Measurements from ENCODE around the gene FAR2.

FAR2 gene

DNA sequence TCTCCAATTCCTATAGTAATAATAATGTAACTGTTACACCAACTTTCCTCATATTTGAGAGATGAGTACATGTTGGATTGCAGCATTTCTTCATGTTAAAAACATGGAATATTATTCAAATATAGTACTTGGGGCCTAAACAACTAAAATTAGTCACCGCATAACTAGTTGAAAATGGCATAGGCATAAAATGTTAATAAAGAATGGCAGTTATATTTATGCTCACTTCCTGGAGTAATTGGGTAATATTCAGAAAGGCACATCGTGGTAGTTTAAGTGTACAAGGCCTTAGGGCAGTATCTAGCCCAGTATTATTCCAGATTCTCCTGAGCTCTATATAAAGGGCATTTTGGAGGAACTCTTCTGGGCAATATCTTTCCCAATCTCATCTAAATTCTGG, 185.9 kb downstream of the FAR2 start:
- H3K4me3 ChIP-seq (ENCODE audit: insufficient read depth in 1 of 2, low read depth in 1 of 2, low read length in 2 of 2): no peak overlapping the region
- H4K91ac ChIP-seq (ENCODE audit: low read length): no peak overlapping the region
- no peak overlapping the region for H2BK5ac ChIP-seq (ENCODE audit: low read depth, low read length, poor library complexity, severe bottlenecking)
- no peaks in the 10 kb centered on the region for H3K27me3 ChIP-seq (ENCODE audit: control insufficient read depth in 1 of 2, insufficient read depth in 1 of 2, low read length in 2 of 2)
- no peaks in the 10 kb centered on the region for H3K9me3 ChIP-seq (ENCODE audit: control insufficient read depth, low read length)
- no peak overlapping the region for H3K23ac ChIP-seq (ENCODE audit: low read length in 2 of 2)
- H3K4me1 ChIP-seq (ENCODE audit: control insufficient read depth, insufficient read depth, low read depth, low read length): no peaks in the 10 kb centered on the region
- H2BK15ac ChIP-seq (ENCODE audit: low read depth, poor library complexity, severe bottlenecking): no peak overlapping the region
- no peaks in the 10 kb centered on the region for H3K79me1 ChIP-seq (replicated peaks; ENCODE audit: low read length, poor library complexity, severe bottlenecking)
- peaks cover 0 to 42% of the 10 kb centered on the region in 2 experiments for H3K36me3 ChIP-seq (ENCODE audit: control insufficient read depth in 1 of 2, insufficient read depth in 2 of 2, low read depth in 1 of 2, low read length in 2 of 2)
- no peak overlapping the region for H3K27ac ChIP-seq (ENCODE audit: low read length, poor library complexity, severe bottlenecking)
- no peak overlapping the region for H3K18ac ChIP-seq (ENCODE audit: low read depth in 1 of 2, low read length in 2 of 2)
- no peak overlapping the region for H4K8ac ChIP-seq (ENCODE audit: low read length)
- H2BK120ac ChIP-seq (ENCODE audit: low read depth, low read length): no peak overlapping the region
- H3K4me2 ChIP-seq (ENCODE audit: low read length, poor library complexity, severe bottlenecking): no peak overlapping the region
- no peak overlapping the region for H2AK5ac ChIP-seq (ENCODE audit: low read length, severe bottlenecking)
- H2AFZ ChIP-seq (ENCODE audit: low read depth, low read length): no peak overlapping the region
- 80% methylated on average over 2 of the region's 2 CpGs for WGBS
- H2BK12ac ChIP-seq (ENCODE audit: low read length in 2 of 2): no peak overlapping the region
- H3K4ac ChIP-seq (ENCODE audit: low read depth in 1 of 2, low read length in 2 of 2): no peak overlapping the region
- H3K14ac ChIP-seq (ENCODE audit: low read length in 2 of 2): no peak overlapping the region
- no peak for DNase-seq
- no peak overlapping the region for H3K9ac ChIP-seq (ENCODE audit: low read length)

DNA sequence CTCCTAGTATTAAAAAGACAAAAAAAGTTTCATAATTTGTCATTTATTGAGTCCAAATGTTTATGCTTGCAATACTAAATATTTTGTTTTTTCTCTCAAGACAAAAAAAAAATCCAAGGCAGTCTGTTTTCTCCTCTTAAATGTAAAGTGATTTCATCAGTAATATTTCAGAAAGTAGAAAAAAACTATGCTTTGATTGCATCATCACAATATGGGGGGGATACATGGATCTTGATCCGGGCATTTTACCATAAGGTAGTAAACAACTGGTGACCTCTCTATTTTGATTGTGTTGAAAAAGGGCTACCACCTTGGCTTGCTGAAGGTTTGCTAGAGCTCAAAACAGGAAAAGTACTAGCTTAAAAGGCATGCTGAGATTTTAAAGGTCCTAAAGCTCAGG, 188.2 kb downstream of the FAR2 start:
- WGBS: 100% methylated on average over 1 of the region's 1 CpG
- no peak overlapping the region for H2BK120ac ChIP-seq (ENCODE audit: low read depth, low read length)

DNA sequence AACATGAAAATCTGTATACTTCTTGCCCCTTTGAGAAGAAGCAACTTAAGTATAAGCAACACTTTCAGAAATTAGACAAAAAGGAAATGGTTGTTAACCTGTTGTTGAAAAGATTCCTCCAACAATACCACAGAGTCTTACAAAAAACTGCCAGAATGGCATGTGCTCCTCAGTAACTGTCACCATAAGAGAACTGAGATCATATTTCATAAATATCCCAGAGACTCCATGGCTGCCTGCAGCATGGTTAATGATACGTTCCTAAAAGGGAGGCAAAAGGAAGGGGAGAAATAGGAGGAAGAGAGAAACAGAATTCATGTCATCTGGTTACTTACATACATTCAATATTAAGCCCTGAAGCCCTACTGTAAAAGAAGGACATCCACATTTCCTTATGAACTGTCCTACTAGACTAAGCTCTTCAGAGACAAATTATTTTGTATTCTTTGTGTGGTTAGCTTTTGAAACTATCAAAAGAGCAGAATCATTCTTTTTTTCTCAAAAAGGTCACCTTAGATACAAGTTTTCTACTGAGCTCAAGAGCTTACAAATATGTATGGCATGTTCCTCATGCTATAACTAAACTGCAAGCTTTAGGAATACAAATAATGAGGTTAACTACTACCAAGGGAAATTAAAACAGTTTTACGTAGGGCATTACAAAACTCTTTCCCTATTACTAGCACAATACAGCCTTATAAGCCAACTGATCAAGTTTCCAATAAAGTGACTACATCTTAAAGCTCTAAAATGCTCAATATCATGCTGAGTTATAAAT, 194.1 kb downstream of the FAR2 start:
- Histone ChIP-seq H2BK15ac (ENCODE audit: low read depth, poor library complexity, severe bottlenecking) (no peak overlapping the region), H2AFZ (ENCODE audit: low read depth, low read length) (no peak overlapping the region), H3K23ac (ENCODE audit: low read length in 2 of 2) (no peak overlapping the region), H2BK5ac (ENCODE audit: low read depth, low read length, poor library complexity, severe bottlenecking) (no peak overlapping the region), H3K9ac (ENCODE audit: low read length) (no peak overlapping the region), H2BK120ac (ENCODE audit: low read depth, low read length) (no peak overlapping the region), H3K4me2 (ENCODE audit: low read length, poor library complexity, severe bottlenecking) (no peak overlapping the region), H3K36me3 (ENCODE audit: control insufficient read depth in 1 of 2, insufficient read depth in 2 of 2, low read depth in 1 of 2, low read length in 2 of 2) (peaks cover 11 to 84% of the 10 kb centered on the region in 2 experiments), H3K4me3 (ENCODE audit: insufficient read depth in 1 of 2, low read depth in 1 of 2, low read length in 2 of 2) (no peak overlapping the region), H4K8ac (ENCODE audit: low read length) (no peak overlapping the region), H2BK12ac (ENCODE audit: low read length in 2 of 2) (no peak overlapping the region), H3K79me1 (replicated peaks; ENCODE audit: low read length, poor library complexity, severe bottlenecking) (no peaks in the 10 kb centered on the region), H3K18ac (ENCODE audit: low read depth in 1 of 2, low read length in 2 of 2) (no peak overlapping the region), H4K91ac (ENCODE audit: low read length) (no peak overlapping the region), H3K14ac (ENCODE audit: low read length in 2 of 2) (no peak overlapping the region), H3K9me3 (ENCODE audit: control insufficient read depth, low read length) (no peaks in the 10 kb centered on the region), H3K27me3 (ENCODE audit: control insufficient read depth in 1 of 2, insufficient read depth in 1 of 2, low read length in 2 of 2) (no peaks in the 10 kb centered on the region), H2AK5ac (ENCODE audit: low read length, severe bottlenecking) (no peak overlapping the region), H3K4ac (ENCODE audit: low read depth in 1 of 2, low read length in 2 of 2) (no peak overlapping the region), H3K4me1 (ENCODE audit: control insufficient read depth, insufficient read depth, low read depth, low read length) (no peaks in the 10 kb centered on the region), H3K27ac (ENCODE audit: low read length, poor library complexity, severe bottlenecking) (no peak overlapping the region)
- no peak for DNase-seq
- 82% methylated on average over 1 of the region's 2 CpGs for WGBS

More for the DNA sequence above, 188.2 kb downstream of the FAR2 start:
- no peaks in the 10 kb centered on the region for H3K9me3 ChIP-seq (ENCODE audit: control insufficient read depth, low read length)
- no peak overlapping the region for H3K9ac ChIP-seq (ENCODE audit: low read length)
- H3K4me3 ChIP-seq (ENCODE audit: insufficient read depth in 1 of 2, low read depth in 1 of 2, low read length in 2 of 2): no peak overlapping the region
- DNase-seq: no peak
- H3K4me1 ChIP-seq (ENCODE audit: control insufficient read depth, insufficient read depth, low read depth, low read length): no peaks in the 10 kb centered on the region
- H2AK5ac ChIP-seq (ENCODE audit: low read length, severe bottlenecking): no peak overlapping the region
- H3K4ac ChIP-seq (ENCODE audit: low read depth in 1 of 2, low read length in 2 of 2): no peak overlapping the region
- no peak overlapping the region for H2AFZ ChIP-seq (ENCODE audit: low read depth, low read length)
- H2BK5ac ChIP-seq (ENCODE audit: low read depth, low read length, poor library complexity, severe bottlenecking): no peak overlapping the region
- no peak overlapping the region for H4K8ac ChIP-seq (ENCODE audit: low read length)
- H3K4me2 ChIP-seq (ENCODE audit: low read length, poor library complexity, severe bottlenecking): no peak overlapping the region
- H4K91ac ChIP-seq (ENCODE audit: low read length): no peak overlapping the region
- H3K79me1 ChIP-seq (replicated peaks; ENCODE audit: low read length, poor library complexity, severe bottlenecking): no peaks in the 10 kb centered on the region
- H2BK12ac ChIP-seq (ENCODE audit: low read length in 2 of 2): no peak overlapping the region
- H3K27me3 ChIP-seq (ENCODE audit: control insufficient read depth in 1 of 2, insufficient read depth in 1 of 2, low read length in 2 of 2): no peaks in the 10 kb centered on the region
- H3K27ac ChIP-seq (ENCODE audit: low read length, poor library complexity, severe bottlenecking): no peak overlapping the region
- peaks cover 3 to 64% of the 10 kb centered on the region in 2 experiments for H3K36me3 ChIP-seq (ENCODE audit: control insufficient read depth in 1 of 2, insufficient read depth in 2 of 2, low read depth in 1 of 2, low read length in 2 of 2)
- H3K18ac ChIP-seq (ENCODE audit: low read depth in 1 of 2, low read length in 2 of 2): no peak overlapping the region
- no peak overlapping the region for H3K14ac ChIP-seq (ENCODE audit: low read length in 2 of 2)
- no peak overlapping the region for H2BK15ac ChIP-seq (ENCODE audit: low read depth, poor library complexity, severe bottlenecking)
- H3K23ac ChIP-seq (ENCODE audit: low read length in 2 of 2): no peak overlapping the region

DNA sequence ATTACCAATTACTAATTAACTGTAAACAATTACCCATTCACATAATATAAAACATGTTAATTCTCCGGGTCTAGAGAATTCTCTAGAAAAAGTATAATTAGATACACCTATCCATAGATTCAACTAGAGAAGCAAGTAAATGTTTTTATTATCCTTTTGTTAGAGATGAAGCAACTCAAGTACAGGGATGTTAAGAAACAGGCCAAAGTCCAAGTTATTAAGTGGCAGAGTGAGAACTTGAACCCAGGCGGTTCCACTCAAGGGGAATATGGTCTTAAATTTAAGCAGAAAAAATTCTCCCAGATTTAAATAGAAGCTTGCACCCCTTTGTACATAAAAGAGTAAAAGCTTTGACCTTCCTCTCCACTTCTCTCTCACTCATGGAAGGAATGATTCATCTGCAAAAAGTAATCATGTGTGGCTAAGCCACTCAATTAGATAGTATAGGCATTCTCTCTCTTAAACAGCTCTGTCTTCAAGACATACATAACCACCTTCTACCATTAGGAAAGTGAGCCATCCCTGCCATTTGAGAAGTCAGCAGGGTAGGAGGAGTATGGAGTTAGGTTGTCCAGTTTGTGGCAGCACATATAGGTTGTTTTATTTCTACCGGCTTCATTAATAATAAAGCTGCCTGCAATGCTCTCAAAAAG, 197.8 kb downstream of the FAR2 start:
- Histone ChIP-seq H4K8ac (ENCODE audit: low read length) (no peak overlapping the region), H2AK5ac (ENCODE audit: low read length, severe bottlenecking) (no peak overlapping the region), H3K27ac (ENCODE audit: low read length, poor library complexity, severe bottlenecking) (no peak overlapping the region), H3K9me3 (ENCODE audit: control insufficient read depth, low read length) (no peaks in the 10 kb centered on the region), H2BK15ac (ENCODE audit: low read depth, poor library complexity, severe bottlenecking) (no peak overlapping the region), H3K23ac (ENCODE audit: low read length in 2 of 2) (no peak overlapping the region), H3K14ac (ENCODE audit: low read length in 2 of 2) (no peak overlapping the region), H4K91ac (ENCODE audit: low read length) (no peak overlapping the region), H2BK5ac (ENCODE audit: low read depth, low read length, poor library complexity, severe bottlenecking) (no peak overlapping the region), H3K9ac (ENCODE audit: low read length) (no peak overlapping the region), H3K4me3 (ENCODE audit: insufficient read depth in 1 of 2, low read depth in 1 of 2, low read length in 2 of 2) (no peak overlapping the region), H3K36me3 (ENCODE audit: control insufficient read depth in 1 of 2, insufficient read depth in 2 of 2, low read depth in 1 of 2, low read length in 2 of 2) (peaks cover 8 to 70% of the 10 kb centered on the region in 2 experiments), H3K79me1 (replicated peaks; ENCODE audit: low read length, poor library complexity, severe bottlenecking) (no peaks in the 10 kb centered on the region), H2BK12ac (ENCODE audit: low read length in 2 of 2) (no peak overlapping the region), H3K4me2 (ENCODE audit: low read length, poor library complexity, severe bottlenecking) (no peak overlapping the region), H2AFZ (ENCODE audit: low read depth, low read length) (no peak overlapping the region), H3K27me3 (ENCODE audit: control insufficient read depth in 1 of 2, insufficient read depth in 1 of 2, low read length in 2 of 2) (no peaks in the 10 kb centered on the region), H3K4ac (ENCODE audit: low read depth in 1 of 2, low read length in 2 of 2) (no peak overlapping the region), H3K4me1 (ENCODE audit: control insufficient read depth, insufficient read depth, low read depth, low read length) (no peaks in the 10 kb centered on the region), H3K18ac (ENCODE audit: low read depth in 1 of 2, low read length in 2 of 2) (no peak overlapping the region), H2BK120ac (ENCODE audit: low read depth, low read length) (no peak overlapping the region)
- 100% methylated on average over 1 of the region's 3 CpGs for WGBS
- DNase-seq: peak; percentile 42

Measured in mesenchymal stem cell (in vitro differentiated cells and primary cell).